Muscle layer of duodenum (tissue), 2 donors: ENCODE data around the gene KIAA1328.

Experiments used
- H3K27ac ChIP-seq: one replicate; pipeline ENCODE4 v1.7.0; 2013; ENCODE audit warnings: mild to moderate bottlenecking, low read length
- H3K27me3 ChIP-seq: one replicate; pipeline ENCODE4 v1.7.0; 2013; ENCODE audit warnings: low read depth, mild to moderate bottlenecking, control low read depth, low read length
- H3K36me3 ChIP-seq, 2 donors: one replicate each; pipeline ENCODE4 v1.7.0; 2013; ENCODE audit warnings: low read length in 2 of 2, control low read depth in 1 of 2, mild to moderate bottlenecking in 1 of 2; ENCODE audit not compliant: insufficient read depth in 2 of 2, control insufficient read depth in 1 of 2
- H3K4me1 ChIP-seq, 2 donors: one replicate each; pipeline ENCODE4 v1.7.0; 2013; ENCODE audit warnings: low read length in 2 of 2, mild to moderate bottlenecking in 2 of 2, control low read depth in 1 of 2, moderate library complexity in 1 of 2; ENCODE audit not compliant: insufficient read depth in 2 of 2, control insufficient read depth in 1 of 2
- H3K4me3 ChIP-seq, 2 donors: one replicate each; pipeline ENCODE4 v1.7.0; 2013; ENCODE audit warnings: low read length in 2 of 2, low read depth in 1 of 2, mild to moderate bottlenecking in 1 of 2
- H3K9me3 ChIP-seq, 2 donors: one replicate each; pipeline ENCODE4 v1.7.0; 2013; ENCODE audit warnings: low read length in 2 of 2, control low read depth in 1 of 2, mild to moderate bottlenecking in 1 of 2; ENCODE audit not compliant: control insufficient read depth in 1 of 2
- donor health status: healthy.

The KIAA1328 gene

DNA sequence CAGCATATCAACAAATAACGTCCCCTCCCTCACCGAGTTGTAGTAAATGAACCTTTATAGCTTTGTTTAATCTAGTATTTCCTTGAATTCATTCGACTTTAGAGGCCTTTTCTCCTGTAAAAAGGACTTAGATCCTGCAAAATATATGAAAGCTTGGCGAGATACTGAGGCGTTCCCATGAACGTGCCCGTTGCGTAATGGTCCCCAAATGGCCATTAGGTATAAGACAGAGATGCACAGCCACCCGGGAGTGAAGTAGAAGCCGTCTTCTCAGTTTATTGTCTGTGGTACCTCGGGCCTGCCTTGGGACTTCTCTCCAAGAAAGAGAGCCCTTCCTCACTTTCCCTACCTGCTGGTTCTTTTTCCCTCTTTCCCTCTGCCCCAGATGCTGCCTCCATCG is 426.0 kb downstream of the KIAA1328 start:
- peaks cover 0 to 5% of the 10 kb centered on the region in 2 donors for H3K4me1 ChIP-seq
- no peak overlapping the region for H3K27ac ChIP-seq
- no peaks in the 10 kb centered on the region for H3K36me3 ChIP-seq
- H3K4me3 ChIP-seq: no peak overlapping the region
- no peaks in the 10 kb centered on the region for H3K9me3 ChIP-seq
- H3K27me3 ChIP-seq: no peaks in the 10 kb centered on the region

GRCh38 chr18:37258131-37258530 is 429.2 kb downstream of the KIAA1328 start:
- Histone ChIP-seq H3K27me3 (no peaks in the 10 kb centered on the region), H3K4me1 (peaks cover 0 to 5% of the 10 kb centered on the region in 2 donors), H3K4me3 (no peak overlapping the region), H3K27ac (no peak overlapping the region), H3K36me3 (no peaks in the 10 kb centered on the region), H3K9me3 (no peaks in the 10 kb centered on the region)

DNA sequence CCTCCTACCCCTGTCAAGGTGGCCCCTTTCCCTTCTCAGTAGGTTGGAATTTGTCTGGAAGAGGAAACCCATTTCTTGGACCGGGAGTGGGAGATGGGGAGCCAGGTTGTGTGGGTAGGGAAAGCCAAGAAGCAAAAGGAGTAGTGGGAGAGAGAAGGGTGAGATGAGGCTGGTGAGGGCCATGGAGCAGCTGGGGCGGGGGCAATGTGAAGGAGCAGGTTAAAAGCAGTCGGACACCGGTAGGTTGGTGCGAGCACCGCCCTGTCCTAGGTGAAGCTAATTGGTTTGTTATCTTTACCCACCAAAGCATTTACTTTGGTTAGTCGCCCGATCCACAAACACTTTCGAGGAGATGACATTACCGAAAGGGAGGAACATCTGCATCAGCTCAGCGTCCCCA is 429.9 kb downstream of the KIAA1328 start:
- peaks cover 0 to 5% of the 10 kb centered on the region in 2 donors for H3K4me1 ChIP-seq
- H3K4me3 ChIP-seq: no peak overlapping the region
- no peaks in the 10 kb centered on the region for H3K36me3 ChIP-seq
- no peaks in the 10 kb centered on the region for H3K27me3 ChIP-seq
- no peak overlapping the region for H3K27ac ChIP-seq
- no peaks in the 10 kb centered on the region for H3K9me3 ChIP-seq

- H3K4me3 ChIP-seq: no peak overlapping the region
- no peak overlapping the region for H3K27ac ChIP-seq
- no peaks in the 10 kb centered on the region for H3K9me3 ChIP-seq
- H3K36me3 ChIP-seq: no peaks in the 10 kb centered on the region
- no peaks in the 10 kb centered on the region for H3K27me3 ChIP-seq
- H3K4me1 ChIP-seq: peaks cover 0 to under 1% of the 10 kb centered on the region in 2 donors
Measured at GRCh38 chr18:37259711-37260110, 430.8 kb downstream of the KIAA1328 start.

- no peaks in the 10 kb centered on the region for H3K27me3 ChIP-seq
- no peaks in the 10 kb centered on the region for H3K36me3 ChIP-seq
- no peaks in the 10 kb centered on the region for H3K9me3 ChIP-seq
- no peak overlapping the region for H3K4me3 ChIP-seq
- H3K27ac ChIP-seq: no peak overlapping the region
- H3K4me1 ChIP-seq: no peaks in the 10 kb centered on the region
Measured at GRCh38 chr18:37260367-37261093, 431.6 kb downstream of the KIAA1328 start.

GRCh38 chr18:37261246-37261840 is 432.4 kb downstream of the KIAA1328 start:
- no peaks in the 10 kb centered on the region for H3K27me3 ChIP-seq
- H3K4me3 ChIP-seq: no peak overlapping the region
- no peaks in the 10 kb centered on the region for H3K4me1 ChIP-seq

GRCh38 chr18:37261988-37262387 is 433.1 kb downstream of the KIAA1328 start:
- no peak overlapping the region for H3K27ac ChIP-seq
- no peaks in the 10 kb centered on the region for H3K9me3 ChIP-seq
- H3K27me3 ChIP-seq: no peaks in the 10 kb centered on the region
- H3K4me3 ChIP-seq: no peak overlapping the region
- H3K4me1 ChIP-seq: no peaks in the 10 kb centered on the region
- H3K36me3 ChIP-seq: no peaks in the 10 kb centered on the region

More at GRCh38 chr18:37261246-37261840, 432.4 kb downstream of the KIAA1328 start:
- no peaks in the 10 kb centered on the region for H3K36me3 ChIP-seq
- no peaks in the 10 kb centered on the region for H3K9me3 ChIP-seq
- H3K27ac ChIP-seq: no peak overlapping the region

GRCh38 chr18:37264956-37265355 is 436.0 kb downstream of the KIAA1328 start:
- no peaks in the 10 kb centered on the region for H3K27me3 ChIP-seq
- no peaks in the 10 kb centered on the region for H3K4me1 ChIP-seq

DNA sequence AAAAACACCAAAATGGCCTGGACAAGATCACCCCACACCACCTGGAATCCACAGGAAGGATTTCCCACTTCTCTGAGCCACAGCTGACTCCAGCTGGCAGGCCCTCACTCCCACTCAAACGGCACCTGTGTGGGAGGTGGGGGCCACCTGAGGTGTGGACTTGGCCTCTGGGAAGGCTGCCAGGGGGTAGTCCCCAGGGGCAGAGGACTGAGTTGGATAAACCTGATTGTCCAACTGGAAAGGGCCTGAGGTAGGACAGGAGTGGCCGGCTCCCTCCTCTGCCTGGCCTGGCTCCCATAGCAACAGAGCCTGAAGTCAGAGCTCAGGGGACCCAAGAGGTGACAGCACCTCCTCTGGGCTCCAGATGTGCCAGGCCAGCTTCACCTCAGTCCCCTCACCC is 436.5 kb downstream of the KIAA1328 start:
- Histone ChIP-seq H3K4me1 (no peaks in the 10 kb centered on the region), H3K27me3 (no peaks in the 10 kb centered on the region), H3K27ac (no peak overlapping the region), H3K9me3 (no peaks in the 10 kb centered on the region), H3K36me3 (no peaks in the 10 kb centered on the region), H3K4me3 (no peak overlapping the region)

More at GRCh38 chr18:37264956-37265355, 436.0 kb downstream of the KIAA1328 start:
- no peak overlapping the region for H3K27ac ChIP-seq
- H3K4me3 ChIP-seq: no peak overlapping the region
- no peaks in the 10 kb centered on the region for H3K9me3 ChIP-seq
- no peaks in the 10 kb centered on the region for H3K36me3 ChIP-seq

DNA sequence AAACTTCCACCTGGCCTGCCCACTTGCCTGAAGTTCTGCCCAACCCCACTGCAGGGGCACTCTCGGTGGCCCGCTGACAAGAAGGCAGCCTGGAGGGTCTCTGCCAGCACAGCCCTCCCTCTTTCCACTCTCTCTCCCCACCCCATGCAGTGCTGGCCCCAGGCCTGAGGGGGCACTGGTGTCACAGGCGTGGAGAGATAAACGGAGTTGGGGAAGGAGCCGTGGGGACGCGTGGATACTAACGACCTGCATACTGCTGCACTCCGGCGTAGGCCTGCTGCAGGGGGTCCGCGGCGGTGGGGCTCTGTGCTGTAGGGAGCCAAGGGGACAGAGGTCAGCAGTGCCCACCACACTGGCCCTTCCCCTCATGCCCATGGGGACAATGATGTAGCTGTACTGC is 437.4 kb downstream of the KIAA1328 start:
- H3K27ac ChIP-seq: no peak overlapping the region
- no peaks in the 10 kb centered on the region for H3K4me1 ChIP-seq
- H3K9me3 ChIP-seq: no peaks in the 10 kb centered on the region
- H3K36me3 ChIP-seq: no peaks in the 10 kb centered on the region
- no peak overlapping the region for H3K4me3 ChIP-seq
- no peaks in the 10 kb centered on the region for H3K27me3 ChIP-seq

- no peak overlapping the region for H3K4me3 ChIP-seq
- H3K9me3 ChIP-seq: no peaks in the 10 kb centered on the region
- no peaks in the 10 kb centered on the region for H3K27me3 ChIP-seq
- H3K27ac ChIP-seq: no peak overlapping the region
- H3K36me3 ChIP-seq: no peaks in the 10 kb centered on the region
- H3K4me1 ChIP-seq: no peaks in the 10 kb centered on the region
Measured at GRCh38 chr18:37270038-37270665, 441.2 kb downstream of the KIAA1328 start.
